22Rv1 (cell line): Measurements from ENCODE around the gene CPA2.

ENCODE experiments used
- H3K27ac ChIP-seq: fragments of 450-650 bp; 2 replicates; pipeline ENCODE4 v1.5.1; 2017
- CTCF ChIP-seq: fragments of 450-650 bp; IDR thresholded peaks from 2 replicates; pipeline ENCODE4 v1.5.1; 2017; ENCODE audit warnings: mild to moderate bottlenecking
- ZFX ChIP-seq: fragments of 450-650 bp; IDR thresholded peaks from 2 replicates; pipeline ENCODE4 v1.6.1; 2017; ENCODE audit warnings: antibody characterized with exemption, borderline replicate concordance

Gene CPA2

GRCh38 chr7:130277763-130278643, 11.3 kb downstream of the CPA2 start:
- no peak overlapping the region for H3K27ac ChIP-seq
- TF ChIP-seq ZFX (no peak), CTCF (peak; percentile 88)

- TF ChIP-seq CTCF (no peak), ZFX (no peak)
- H3K27ac ChIP-seq: no peak overlapping the region
Observed at GRCh38 chr7:130278860-130279259, 12.2 kb downstream of the CPA2 start.

DNA sequence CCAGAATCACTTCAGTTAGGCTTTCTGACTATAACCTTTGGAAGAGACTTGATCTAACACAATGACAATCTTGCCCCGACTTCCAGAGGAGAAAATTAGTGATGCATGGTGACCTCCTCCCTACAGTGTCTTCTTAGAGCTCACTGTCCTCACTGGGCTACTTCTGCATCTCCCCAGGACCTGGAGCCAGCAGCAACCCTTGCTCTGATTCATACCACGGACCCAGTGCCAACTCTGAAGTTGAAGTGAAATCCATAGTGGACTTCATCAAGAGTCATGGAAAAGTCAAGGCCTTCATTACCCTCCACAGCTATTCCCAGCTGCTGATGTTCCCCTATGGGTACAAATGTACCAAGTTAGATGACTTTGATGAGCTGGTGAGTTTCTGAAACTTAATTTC, 12.6 kb downstream of the CPA2 start:
- H3K27ac ChIP-seq: no peak overlapping the region

DNA sequence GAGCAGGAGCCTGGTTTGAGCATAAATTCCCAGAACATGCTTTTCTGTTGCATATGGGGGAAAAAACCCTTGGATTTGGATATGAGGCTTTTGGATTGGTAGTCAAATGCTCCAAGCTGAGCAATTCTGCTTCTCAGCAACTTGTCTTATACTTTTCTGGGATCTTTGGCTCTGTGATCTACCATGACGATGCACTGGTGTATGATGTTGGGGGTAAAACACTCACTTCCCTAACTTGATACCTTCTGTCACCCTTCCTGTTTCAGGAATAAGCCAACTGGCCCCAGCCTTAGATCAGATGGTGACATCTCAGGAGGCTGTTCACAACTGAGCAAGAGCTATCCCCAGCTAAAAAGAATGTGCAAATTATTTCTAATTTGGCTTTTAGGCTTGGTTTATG, 13.2 kb downstream of the CPA2 start:
- H3K27ac ChIP-seq: no peak overlapping the region
- TF ChIP-seq CTCF: no peak
- TF ChIP-seq ZFX: no peak

More for the DNA sequence above, 12.6 kb downstream of the CPA2 start:
- TF ChIP-seq ZFX (no peak), CTCF (no peak)

GRCh38 chr7:130281260-130281659, 14.6 kb downstream of the CPA2 start:
- no peak for TF ChIP-seq ZFX
- no peak for TF ChIP-seq CTCF
- no peak overlapping the region for H3K27ac ChIP-seq

DNA sequence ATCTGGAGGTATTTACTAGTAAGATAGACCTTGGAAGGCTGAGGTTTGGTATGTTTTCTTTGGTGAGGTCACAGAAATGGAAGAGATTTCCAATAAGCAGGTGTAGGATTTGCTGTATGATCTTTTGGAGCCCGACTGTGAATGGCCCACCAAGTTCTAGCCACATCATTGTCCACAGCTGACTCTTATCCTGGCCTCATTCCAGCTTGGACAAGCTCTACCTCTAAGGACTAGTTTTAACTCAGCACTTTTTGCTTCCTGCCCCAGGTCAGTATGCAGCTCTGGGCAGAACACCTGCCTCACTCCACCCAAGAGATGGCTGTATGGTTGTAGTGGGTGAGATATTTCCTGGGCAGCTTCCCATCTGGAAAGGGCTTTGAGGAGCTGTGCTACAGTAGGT, 20.2 kb downstream of the CPA2 start:
- H3K27ac ChIP-seq: no peak overlapping the region
- no peak for TF ChIP-seq CTCF
- TF ChIP-seq ZFX: no peak

GRCh38 chr7:130288168-130288567, 21.5 kb downstream of the CPA2 start:
- TF ChIP-seq CTCF (no peak), ZFX (no peak)
- no peak overlapping the region for H3K27ac ChIP-seq
